H9 (cell line): ENCODE results near the gene SH3PXD2B. TPM values are rescaled to one million over a fixed set of nuclear protein-coding genes. Genes with fewer than 3 reads are reported as not detected.

Experiments
- DNase-seq: peaks from one replicate; pipeline ENCODE4 v3.0.0-alpha.2; 2017
- H2AFZ ChIP-seq: one replicate; pipeline ENCODE4 v1.6.1; 2013; ENCODE audit warnings: mild to moderate bottlenecking, low read length, control low read depth, moderate library complexity
- H2AK5ac ChIP-seq: 2 replicates; pipeline ENCODE4 v1.6.1; 2013; ENCODE audit warnings: low read length, control low read depth, mixed read lengths; ENCODE audit not compliant: insufficient read length
- H2BK120ac ChIP-seq: one replicate; pipeline ENCODE4 v1.6.1; 2013; ENCODE audit warnings: low read depth, mild to moderate bottlenecking, low read length, control low read depth, inconsistent platforms; ENCODE audit not compliant: poor library complexity, severe bottlenecking
- H2BK12ac ChIP-seq: 2 replicates; pipeline ENCODE4 v1.6.1; 2013; ENCODE audit warnings: low read length, control low read depth, mixed read lengths, low read depth; ENCODE audit not compliant: insufficient read length
- H2BK15ac ChIP-seq: 2 replicates; pipeline ENCODE4 v1.6.1; 2013; ENCODE audit warnings: low read depth, low read length, control low read depth
- H2BK20ac ChIP-seq: one replicate; pipeline ENCODE4 v1.6.1; 2013; ENCODE audit warnings: low read depth, mild to moderate bottlenecking, low read length, control low read depth, inconsistent platforms; ENCODE audit not compliant: poor library complexity, severe bottlenecking
- H2BK5ac ChIP-seq: 2 replicates; pipeline ENCODE4 v1.6.1; 2013; ENCODE audit warnings: low read length, control low read depth, mixed read lengths; ENCODE audit not compliant: insufficient read length
- H3K14ac ChIP-seq: 2 replicates; pipeline ENCODE4 v1.6.1; 2013; ENCODE audit warnings: low read length, control low read depth; ENCODE audit not compliant: insufficient read depth
- H3K18ac ChIP-seq: 2 replicates; pipeline ENCODE4 v1.6.1; 2013; ENCODE audit warnings: low read depth, mild to moderate bottlenecking, mixed read lengths, low read length, control low read depth; ENCODE audit not compliant: insufficient read length
- H3K23ac ChIP-seq: 2 replicates; pipeline ENCODE4 v1.6.1; 2013; ENCODE audit warnings: low read length, control low read depth, mixed read lengths, low read depth; ENCODE audit not compliant: insufficient read length
- H3K23me2 ChIP-seq: 2 replicates; pipeline ENCODE4 v1.6.1; 2013; ENCODE audit warnings: low read depth, mild to moderate bottlenecking, mixed read lengths, low read length, control low read depth; ENCODE audit not compliant: insufficient read length, poor library complexity, severe bottlenecking
- H3K27ac ChIP-seq: 2 replicates; pipeline ENCODE4 v1.5.1; 2013; ENCODE audit warnings: low read length, control low read depth, mixed read lengths, low read depth; ENCODE audit not compliant: insufficient read length
- H3K27me3 ChIP-seq: 2 replicates; pipeline ENCODE4 v1.6.1; 2013; ENCODE audit warnings: low read length, control low read depth, inconsistent platforms; ENCODE audit not compliant: insufficient read depth
- H3K4ac ChIP-seq: 2 replicates; pipeline ENCODE4 v1.6.1; 2013; ENCODE audit warnings: low read depth, mild to moderate bottlenecking, control low read depth, inconsistent platforms, low read length, moderate library complexity
- H3K4me1 ChIP-seq: 2 replicates; pipeline ENCODE4 v1.6.1; 2013; ENCODE audit warnings: low read length, control low read depth, inconsistent platforms; ENCODE audit not compliant: insufficient read depth
- H3K4me2 ChIP-seq: 2 replicates; pipeline ENCODE4 v1.6.1; 2013; ENCODE audit warnings: low read length, control low read depth, mixed read lengths; ENCODE audit not compliant: insufficient read length, insufficient read depth
- H3K56ac ChIP-seq: 2 replicates; pipeline ENCODE4 v1.6.1; 2013; ENCODE audit warnings: low read depth, mild to moderate bottlenecking, mixed read lengths, low read length, control low read depth; ENCODE audit not compliant: insufficient read length
- H3K79me1 ChIP-seq: 2 replicates; pipeline ENCODE4 v1.6.1; 2013; ENCODE audit warnings: low read depth, mild to moderate bottlenecking, moderate library complexity, low read length, control low read depth, inconsistent platforms; ENCODE audit not compliant: insufficient read depth, poor library complexity, severe bottlenecking
- H3K79me2 ChIP-seq: 2 replicates; pipeline ENCODE4 v1.6.1; 2013; ENCODE audit warnings: low read length, control low read depth, inconsistent platforms; ENCODE audit not compliant: insufficient read depth
- H3K9ac ChIP-seq: 2 replicates; pipeline ENCODE4 v1.6.1; 2013; ENCODE audit warnings: low read length, control low read depth, mixed read lengths; ENCODE audit not compliant: insufficient read length; ENCODE audit errors: extremely low read depth
- H3K9me3 ChIP-seq: one replicate; pipeline ENCODE4 v1.6.1; 2013; ENCODE audit warnings: low read depth, low read length, inconsistent platforms; ENCODE audit not compliant: control insufficient read depth
- H3T11ph ChIP-seq: one replicate; pipeline ENCODE4 v1.6.1; 2013; ENCODE audit warnings: mild to moderate bottlenecking, low read length, control low read depth, inconsistent platforms
- H4K20me1 ChIP-seq: one replicate; pipeline ENCODE4 v1.6.1; 2013; ENCODE audit not compliant: control insufficient read depth, insufficient read length, insufficient read depth
- H4K5ac ChIP-seq: 2 replicates; pipeline ENCODE4 v1.6.1; 2013; ENCODE audit warnings: low read depth, mild to moderate bottlenecking, mixed read lengths, low read length, control low read depth; ENCODE audit not compliant: insufficient read length
- H4K8ac ChIP-seq: replicated peaks from 2 replicates; pipeline ENCODE4 v1.6.1; 2013; ENCODE audit warnings: low read length, control low read depth, mixed read lengths, low read depth; ENCODE audit not compliant: insufficient read length
- H4K91ac ChIP-seq: 2 replicates; pipeline ENCODE4 v1.6.1; 2013; ENCODE audit warnings: low read depth, mild to moderate bottlenecking, moderate library complexity, mixed read lengths, low read length, control low read depth; ENCODE audit not compliant: insufficient read length
- H3K27ac Mint-ChIP-seq, 3 experiments: 2 replicates in 2 of 3; 3 replicates in 1 of 3; pipeline ENCODE4 v1.8.0; 2020 to 2021; ENCODE audit warnings: mixed read lengths in 3 of 3, mild to moderate bottlenecking in 1 of 3, moderate library complexity in 1 of 3
- H3K27me3 Mint-ChIP-seq: 2 replicates; pipeline ENCODE4 v1.8.0; 2021; ENCODE audit warnings: low read depth, mild to moderate bottlenecking, moderate library complexity, mixed read lengths
- H3K36me3 Mint-ChIP-seq, 3 experiments: 2 replicates in 2 of 3; 3 replicates in 1 of 3; pipeline ENCODE4 v1.8.0; 2020 to 2021; ENCODE audit warnings: low read depth in 3 of 3, mixed read lengths in 3 of 3; ENCODE audit not compliant: insufficient read depth in 1 of 3
- H3K4me1 Mint-ChIP-seq, 2 experiments: 2 replicates each; pipeline ENCODE4 v1.8.0; 2020; ENCODE audit warnings: mixed read lengths in 2 of 2
- H3K4me3 Mint-ChIP-seq, 2 experiments: 2 replicates in 1 of 2; 3 replicates in 1 of 2; pipeline ENCODE4 v1.8.0; 2020 to 2021; ENCODE audit warnings: mild to moderate bottlenecking in 2 of 2, mixed read lengths in 2 of 2, moderate library complexity in 1 of 2
- H3K9me3 Mint-ChIP-seq, 2 experiments: 2 replicates in 1 of 2; 3 replicates in 1 of 2; pipeline ENCODE4 v1.8.0; 2020; ENCODE audit warnings: mild to moderate bottlenecking in 2 of 2, mixed read lengths in 2 of 2, moderate library complexity in 1 of 2
- CTCF ChIP-seq: fragments of 200-600 bp; sonication (generic); conservative IDR thresholded peaks from 3 replicates; pipeline ENCODE4 v1.8.0; 2021; ENCODE audit warnings: antibody characterized with exemption, mild to moderate bottlenecking
- WGBS: extraction: QIAGEN DNeasy Blood & Tissue Kit; methylation state at CpG from one replicate; pipeline ENCODE4 v1.1.7; 2013; ENCODE audit warnings: missing lambda C conversion rate, low lambda C conversion rate, mixed read lengths; ENCODE audit not compliant: insufficient read length; ENCODE audit errors: extremely low coverage; 5-methylcytosine and 5-hydroxymethylcytosine counted together
- total RNA-seq: library from RNA; stranded (reverse); gene quantifications from 2 replicates; pipeline ENCODE4 v1.2.1, GENCODE V29; 2021

SH3PXD2B gene
- total RNA-seq, 1 experiment from 2014 or later, result 49.0 TPM

GRCh38 chr5:172364773-172365172 is 89.6 kb downstream of the SH3PXD2B start:
- Histone ChIP-seq H2BK15ac (no peak overlapping the region), H2BK120ac (no peak overlapping the region), H3K9me3 (no peaks in the 10 kb centered on the region), H3K4me2 (no peak overlapping the region), H3K23me2 (no peaks in the 10 kb centered on the region), H3K79me2 (no peaks in the 10 kb centered on the region), H3K23ac (no peak overlapping the region), H4K91ac (no peak overlapping the region), H3K4ac (no peak overlapping the region), H4K5ac (no peak overlapping the region), H3K9ac (no peak overlapping the region), H3K56ac (no peak overlapping the region), H3K4me1 (no peaks in the 10 kb centered on the region), H2AFZ (no peak overlapping the region), H2BK20ac (no peak overlapping the region), H3T11ph (no peak overlapping the region), H3K14ac (no peak overlapping the region), H4K8ac (no peak overlapping the region), H2AK5ac (no peak overlapping the region), H4K20me1 (no peaks in the 10 kb centered on the region), H3K79me1 (no peaks in the 10 kb centered on the region), H2BK5ac (no peak overlapping the region), H2BK12ac (no peak overlapping the region), H3K27me3 (no peaks in the 10 kb centered on the region), H3K27ac (no peak overlapping the region), H3K18ac (no peak overlapping the region)
- peaks cover 20 to 51% (median 43%) of the 10 kb centered on the region in 3 experiments for H3K36me3 Mint-ChIP-seq
- no peaks in the 10 kb centered on the region for H3K27me3 Mint-ChIP-seq
- H3K4me3 Mint-ChIP-seq, result no peak overlapping the region
- H3K9me3 Mint-ChIP-seq, result no peaks in the 10 kb centered on the region
- H3K27ac Mint-ChIP-seq, result peak overlapping the region in 2 of 3 experiments; percentile 17 to 46; a peak in 2 of 7 replicates
- peaks cover 0 to 4% of the 10 kb centered on the region in 2 experiments; a peak in 2 of 4 replicates for H3K4me1 Mint-ChIP-seq
- no peak for DNase-seq
- WGBS, result no CpG with 5 or more reads among the region's 2 CpGs
- no peak for TF ChIP-seq CTCF
